ENCODE results near the gene SALL3.

The SALL3 gene

DNA sequence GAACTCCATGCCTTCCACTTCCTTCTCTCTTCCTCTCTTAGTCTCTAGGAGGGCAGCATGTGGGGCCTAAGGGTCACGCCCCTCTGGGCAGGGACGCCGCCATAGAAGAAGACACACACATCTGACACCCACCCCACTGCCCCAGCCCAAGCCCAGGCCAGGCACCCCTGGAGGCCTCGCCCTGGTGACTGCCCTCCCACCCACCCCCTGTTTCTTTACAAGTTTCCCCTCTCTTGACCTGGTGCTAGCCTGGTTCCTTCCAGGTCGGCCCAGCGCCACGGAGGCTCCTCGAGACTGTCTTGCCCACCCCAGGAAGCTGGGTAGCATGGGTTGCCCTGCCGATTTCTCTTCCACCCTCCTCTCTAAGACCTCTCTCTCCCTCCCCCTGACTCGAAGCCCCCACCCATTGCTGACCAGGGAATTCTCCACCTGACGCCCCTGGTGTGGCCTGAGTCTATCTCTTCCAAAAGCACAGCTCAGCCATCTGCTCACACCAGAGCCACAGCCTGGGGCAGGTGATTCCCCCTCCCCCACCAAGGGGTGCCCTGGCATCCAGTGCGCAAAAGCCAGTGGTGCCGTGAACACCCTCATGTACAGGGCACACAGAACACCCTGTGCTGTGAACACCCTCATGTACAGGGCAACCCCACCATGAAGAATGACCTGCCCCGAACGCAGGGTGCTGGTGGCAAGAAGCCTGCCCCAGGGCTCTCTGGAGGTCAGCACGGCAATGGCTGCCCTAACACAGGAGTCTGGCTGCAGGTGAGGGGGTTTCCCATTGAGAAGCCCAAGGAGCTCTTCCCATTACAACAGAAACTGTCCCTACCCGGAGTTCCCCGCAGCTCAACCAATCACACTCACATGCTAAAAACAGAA, 13.5 kb upstream of the SALL3 start:
- no peak for DNase-seq (ENCODE audit: extremely low read depth, low read depth)
- TF ChIP-seq, protein P1, sequence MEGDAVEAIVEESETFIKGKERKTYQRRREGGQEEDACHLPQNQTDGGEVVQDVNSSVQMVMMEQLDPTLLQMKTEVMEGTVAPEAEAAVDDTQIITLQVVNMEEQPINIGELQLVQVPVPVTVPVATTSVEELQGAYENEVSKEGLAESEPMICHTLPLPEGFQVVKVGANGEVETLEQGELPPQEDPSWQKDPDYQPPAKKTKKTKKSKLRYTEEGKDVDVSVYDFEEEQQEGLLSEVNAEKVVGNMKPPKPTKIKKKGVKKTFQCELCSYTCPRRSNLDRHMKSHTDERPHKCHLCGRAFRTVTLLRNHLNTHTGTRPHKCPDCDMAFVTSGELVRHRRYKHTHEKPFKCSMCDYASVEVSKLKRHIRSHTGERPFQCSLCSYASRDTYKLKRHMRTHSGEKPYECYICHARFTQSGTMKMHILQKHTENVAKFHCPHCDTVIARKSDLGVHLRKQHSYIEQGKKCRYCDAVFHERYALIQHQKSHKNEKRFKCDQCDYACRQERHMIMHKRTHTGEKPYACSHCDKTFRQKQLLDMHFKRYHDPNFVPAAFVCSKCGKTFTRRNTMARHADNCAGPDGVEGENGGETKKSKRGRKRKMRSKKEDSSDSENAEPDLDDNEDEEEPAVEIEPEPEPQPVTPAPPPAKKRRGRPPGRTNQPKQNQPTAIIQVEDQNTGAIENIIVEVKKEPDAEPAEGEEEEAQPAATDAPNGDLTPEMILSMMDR (IDR thresholded peaks at IDR 0.05; ENCODE audit: low read depth, low read length), result no peak

DNA sequence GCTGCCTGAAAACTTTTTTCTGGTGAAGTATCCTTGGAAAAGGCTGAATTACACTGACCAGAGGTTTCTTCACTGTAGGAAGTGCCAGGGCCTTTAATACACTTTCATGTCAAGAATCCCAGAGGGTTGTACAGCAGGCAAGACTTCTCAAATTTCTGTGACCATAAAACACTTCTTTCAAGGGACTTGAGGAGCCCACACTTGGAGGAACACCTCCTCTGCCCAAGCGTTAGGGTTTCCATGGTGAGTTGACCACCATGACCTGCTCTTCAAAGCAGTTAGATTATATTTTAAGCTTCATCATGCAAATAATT, 12.9 kb upstream of the SALL3 start:
- TF ChIP-seq, protein P1 (IDR thresholded peaks at IDR 0.05; ENCODE audit: low read depth, low read length), result no peak
- no peak for DNase-seq (ENCODE audit: extremely low read depth, low read depth)

DNA sequence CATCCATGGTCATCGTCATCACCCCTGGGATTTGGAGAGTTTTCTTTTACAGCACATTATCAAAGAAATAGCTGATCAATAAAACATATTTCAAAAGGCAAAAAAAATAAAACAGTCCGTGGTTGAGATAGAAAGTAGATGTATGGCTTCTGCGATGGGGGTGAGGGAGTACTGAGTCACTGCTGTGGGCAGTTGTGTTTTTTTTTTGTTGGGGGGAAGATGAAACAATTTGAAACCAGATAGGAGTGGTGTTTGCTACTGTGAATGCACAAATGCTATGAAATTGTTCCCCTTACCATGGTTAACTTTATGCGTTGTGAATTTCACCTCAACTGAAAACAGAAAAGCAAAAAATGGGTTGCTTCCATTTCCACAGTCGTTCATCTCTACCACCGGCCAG, 11.9 kb upstream of the SALL3 start:
- TF ChIP-seq, protein P1 (IDR thresholded peaks at IDR 0.05; ENCODE audit: low read depth, low read length), result no peak
- DNase-seq (ENCODE audit: extremely low read depth, low read depth), result no peak

DNA sequence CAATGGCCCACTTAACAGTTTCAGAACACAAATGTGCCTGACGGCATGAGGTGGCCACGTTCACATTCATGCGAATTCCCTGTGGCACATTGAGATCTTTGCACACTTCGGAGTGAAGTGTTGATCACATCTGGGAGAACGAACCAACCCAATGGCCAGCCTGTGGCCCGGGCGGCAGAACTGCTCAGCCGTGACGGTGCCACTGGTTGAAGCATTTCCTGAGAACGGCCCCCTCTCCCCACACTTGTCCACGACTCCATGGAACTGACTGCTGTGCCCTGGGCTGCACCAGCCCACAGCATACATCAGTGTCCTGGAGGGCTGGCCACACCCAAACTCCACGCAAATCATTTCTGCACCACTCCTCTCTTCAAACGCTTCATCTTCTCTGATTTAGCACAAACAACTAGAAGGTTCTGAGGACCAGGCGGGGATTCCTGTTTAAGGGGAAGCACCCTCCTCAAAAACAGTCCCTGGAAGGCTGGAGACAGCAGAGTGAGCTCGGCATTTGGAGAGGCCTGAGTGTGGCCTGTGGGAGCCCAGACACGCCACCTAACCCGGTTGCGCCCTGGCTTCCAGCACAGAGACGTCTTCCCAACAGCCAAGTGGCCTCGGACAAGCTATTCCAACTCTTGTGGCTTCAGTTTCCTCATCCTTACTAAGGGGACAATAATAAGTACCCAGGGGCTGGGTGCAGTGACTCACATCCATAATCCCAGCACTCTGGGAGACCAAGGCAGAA, 9.9 kb upstream of the SALL3 start:
- TF ChIP-seq, protein P1 (IDR thresholded peaks at IDR 0.05; ENCODE audit: low read depth, low read length), result no peak
- no peak for DNase-seq (ENCODE audit: extremely low read depth, low read depth)

DNA sequence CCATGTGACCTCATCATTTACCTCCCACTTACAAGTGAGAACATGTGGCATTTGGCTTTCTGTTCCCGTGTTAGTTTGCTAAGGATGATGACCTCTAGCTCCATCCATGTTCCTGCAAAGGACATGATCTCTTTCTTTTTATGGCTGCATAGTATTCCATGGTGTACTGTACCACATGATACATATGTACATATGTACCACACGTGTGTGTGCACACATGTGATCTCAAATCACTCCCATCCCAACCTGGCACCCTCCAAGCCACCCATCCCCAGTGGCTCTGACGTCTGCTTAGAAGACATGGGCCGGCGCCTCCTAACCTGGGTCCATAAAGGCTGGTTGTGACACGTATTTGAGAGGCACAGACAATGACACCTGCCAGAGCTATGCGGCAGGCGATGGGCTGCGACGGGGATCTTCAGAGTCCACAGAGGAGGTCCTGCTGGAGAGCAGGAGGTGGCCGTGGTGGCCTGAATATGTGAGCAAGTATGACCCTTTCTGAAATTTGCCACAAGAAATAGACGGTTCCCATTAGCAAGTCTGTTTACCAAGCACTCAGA, 8.8 kb upstream of the SALL3 start:
- TF ChIP-seq, protein P1 (IDR thresholded peaks at IDR 0.05; ENCODE audit: low read depth, low read length), result no peak

DNA sequence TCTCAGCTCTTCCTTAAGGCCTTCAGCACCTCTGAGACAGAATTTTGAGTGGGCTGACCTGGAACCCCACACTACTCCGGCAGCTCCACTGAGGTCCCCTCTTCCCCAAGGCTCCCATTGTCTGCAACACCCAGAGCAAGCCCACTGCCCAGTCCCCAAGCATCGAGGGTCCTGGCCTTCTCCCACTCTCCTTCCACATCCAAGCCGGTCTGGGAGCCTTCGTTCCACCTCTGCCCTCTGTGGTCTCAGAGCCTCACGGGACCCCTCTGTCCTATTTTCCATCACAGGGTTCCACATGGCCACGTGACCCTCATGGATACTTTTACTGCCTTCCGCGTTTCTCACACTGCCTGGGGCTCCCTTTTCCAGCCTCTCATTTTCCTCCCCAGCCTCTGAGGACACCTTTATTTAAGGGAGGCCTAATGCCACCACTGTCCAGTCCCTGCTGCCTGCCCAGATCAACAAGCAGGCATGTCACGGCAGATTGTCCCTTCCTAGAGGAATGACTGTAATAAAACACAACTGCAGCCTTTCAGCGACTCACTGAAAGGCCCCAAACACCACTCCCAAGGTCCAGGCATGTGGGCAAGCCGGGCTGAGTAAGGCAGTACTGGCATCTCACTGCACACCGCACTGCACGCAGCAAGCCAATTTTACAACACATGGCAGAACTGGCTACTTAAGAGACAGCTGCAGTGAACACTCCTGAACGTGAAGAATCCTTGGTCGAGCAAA, 7.9 kb upstream of the SALL3 start:
- TF ChIP-seq, protein P1 (IDR thresholded peaks at IDR 0.05; ENCODE audit: low read depth, low read length), result no peak
- DNase-seq (ENCODE audit: extremely low read depth, low read depth), result no peak

More for the DNA sequence above, 8.8 kb upstream of the SALL3 start:
- DNase-seq (ENCODE audit: extremely low read depth, low read depth), result no peak

Data from AG09319 (cell line).